C4-2B (cell line): Measurements from ENCODE around the gene VCAN.

ENCODE experiments used
- H3K27ac ChIP-seq: fragments of 450-650 bp; 2 replicates; pipeline ENCODE4 v1.5.1; 2017
- ZFX ChIP-seq: fragments of 450-650 bp; IDR thresholded peaks from 2 replicates; pipeline ENCODE4 v1.6.1; 2017
- TF ChIP-seq, protein P1 (sequence below): fragments of 450-650 bp; conservative IDR thresholded peaks from 2 replicates; pipeline ENCODE4 v1.5.1; 2017; ENCODE audit warnings: mild to moderate bottlenecking

Gene VCAN

DNA sequence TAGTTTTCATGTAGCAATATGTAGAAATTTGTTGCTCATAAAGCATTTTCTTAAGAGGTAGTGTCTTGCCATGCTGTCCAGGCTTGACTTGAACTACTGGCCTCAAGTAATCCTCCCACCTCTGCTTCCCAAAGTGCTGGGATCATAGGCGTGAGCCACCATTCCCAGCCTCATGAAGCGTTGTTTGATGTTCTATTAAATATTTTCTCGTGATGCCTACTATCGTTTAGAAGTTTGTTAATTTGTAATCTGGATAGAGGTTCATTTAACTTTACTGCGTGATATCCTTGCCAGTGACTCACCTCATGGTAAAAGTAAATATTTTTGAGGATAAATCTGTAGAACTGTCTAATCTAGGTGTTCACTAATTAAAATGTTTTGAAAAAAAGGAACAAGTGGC, 82.6 kb downstream of the VCAN start:
- no peak for TF ChIP-seq ZFX
- TF ChIP-seq, protein P1, sequence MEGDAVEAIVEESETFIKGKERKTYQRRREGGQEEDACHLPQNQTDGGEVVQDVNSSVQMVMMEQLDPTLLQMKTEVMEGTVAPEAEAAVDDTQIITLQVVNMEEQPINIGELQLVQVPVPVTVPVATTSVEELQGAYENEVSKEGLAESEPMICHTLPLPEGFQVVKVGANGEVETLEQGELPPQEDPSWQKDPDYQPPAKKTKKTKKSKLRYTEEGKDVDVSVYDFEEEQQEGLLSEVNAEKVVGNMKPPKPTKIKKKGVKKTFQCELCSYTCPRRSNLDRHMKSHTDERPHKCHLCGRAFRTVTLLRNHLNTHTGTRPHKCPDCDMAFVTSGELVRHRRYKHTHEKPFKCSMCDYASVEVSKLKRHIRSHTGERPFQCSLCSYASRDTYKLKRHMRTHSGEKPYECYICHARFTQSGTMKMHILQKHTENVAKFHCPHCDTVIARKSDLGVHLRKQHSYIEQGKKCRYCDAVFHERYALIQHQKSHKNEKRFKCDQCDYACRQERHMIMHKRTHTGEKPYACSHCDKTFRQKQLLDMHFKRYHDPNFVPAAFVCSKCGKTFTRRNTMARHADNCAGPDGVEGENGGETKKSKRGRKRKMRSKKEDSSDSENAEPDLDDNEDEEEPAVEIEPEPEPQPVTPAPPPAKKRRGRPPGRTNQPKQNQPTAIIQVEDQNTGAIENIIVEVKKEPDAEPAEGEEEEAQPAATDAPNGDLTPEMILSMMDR = no peak
- H3K27ac ChIP-seq = no peak overlapping the region

DNA sequence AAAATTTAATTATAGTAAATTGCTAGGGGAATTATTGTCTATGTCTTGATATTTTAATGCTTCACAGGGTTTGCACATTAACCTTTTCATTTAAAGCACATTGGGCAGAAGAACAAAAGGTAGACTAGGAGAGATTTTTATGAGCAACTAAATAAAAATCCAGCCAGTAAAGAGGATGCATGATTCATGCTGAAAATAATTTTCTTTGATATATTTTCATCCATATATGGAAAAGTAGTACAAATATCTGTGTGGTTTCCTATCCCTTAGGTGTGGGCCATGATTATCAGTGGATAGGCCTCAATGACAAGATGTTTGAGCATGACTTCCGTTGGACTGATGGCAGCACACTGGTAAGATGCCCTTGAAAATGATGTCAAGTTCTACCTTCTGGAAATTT, 83.1 kb downstream of the VCAN start:
- no peak overlapping the region for H3K27ac ChIP-seq
- no peak for TF ChIP-seq ZFX
- TF ChIP-seq, protein P1 = no peak

DNA sequence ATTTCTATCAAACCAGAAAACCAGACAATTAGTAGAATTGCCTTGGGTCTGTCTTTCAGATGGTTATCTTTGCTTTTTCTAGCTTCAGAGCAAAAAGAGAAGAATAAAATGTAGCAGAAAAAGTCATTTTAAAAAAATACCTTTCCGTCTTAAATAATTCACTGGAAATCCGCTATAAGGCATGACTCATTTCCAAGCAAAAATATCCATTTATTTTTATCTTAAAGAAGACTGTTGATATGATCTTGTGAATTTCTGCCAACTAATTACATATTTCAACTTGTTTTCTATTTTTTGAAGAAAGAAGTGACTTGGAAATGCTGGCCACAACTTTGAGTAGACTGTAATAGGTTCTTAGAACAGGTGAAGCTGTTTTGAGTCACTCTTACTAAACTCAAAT, 83.7 kb downstream of the VCAN start:
- no peak overlapping the region for H3K27ac ChIP-seq
- TF ChIP-seq, protein P1 = no peak
- no peak for TF ChIP-seq ZFX

DNA sequence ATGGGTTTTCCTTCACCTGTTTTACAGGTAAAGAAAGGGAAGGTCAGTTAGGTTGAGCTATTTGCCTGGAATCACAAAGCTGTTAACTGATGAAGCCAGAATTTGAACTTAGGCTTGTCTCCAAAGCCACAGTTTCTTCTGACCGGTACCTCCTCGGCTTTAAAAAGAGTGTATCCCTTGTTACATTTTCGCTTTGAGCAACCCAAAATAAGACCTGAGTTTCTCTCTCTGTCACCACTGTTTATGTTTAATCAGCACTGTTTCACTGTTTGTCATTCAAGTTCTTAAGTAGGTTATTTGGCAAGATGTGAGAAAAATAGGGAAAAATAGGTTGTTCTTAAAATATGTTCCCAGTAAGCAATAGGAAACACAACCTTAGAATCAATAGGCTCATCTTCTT, 84.6 kb downstream of the VCAN start:
- no peak overlapping the region for H3K27ac ChIP-seq
- TF ChIP-seq, protein P1 = no peak
- TF ChIP-seq ZFX = no peak

DNA sequence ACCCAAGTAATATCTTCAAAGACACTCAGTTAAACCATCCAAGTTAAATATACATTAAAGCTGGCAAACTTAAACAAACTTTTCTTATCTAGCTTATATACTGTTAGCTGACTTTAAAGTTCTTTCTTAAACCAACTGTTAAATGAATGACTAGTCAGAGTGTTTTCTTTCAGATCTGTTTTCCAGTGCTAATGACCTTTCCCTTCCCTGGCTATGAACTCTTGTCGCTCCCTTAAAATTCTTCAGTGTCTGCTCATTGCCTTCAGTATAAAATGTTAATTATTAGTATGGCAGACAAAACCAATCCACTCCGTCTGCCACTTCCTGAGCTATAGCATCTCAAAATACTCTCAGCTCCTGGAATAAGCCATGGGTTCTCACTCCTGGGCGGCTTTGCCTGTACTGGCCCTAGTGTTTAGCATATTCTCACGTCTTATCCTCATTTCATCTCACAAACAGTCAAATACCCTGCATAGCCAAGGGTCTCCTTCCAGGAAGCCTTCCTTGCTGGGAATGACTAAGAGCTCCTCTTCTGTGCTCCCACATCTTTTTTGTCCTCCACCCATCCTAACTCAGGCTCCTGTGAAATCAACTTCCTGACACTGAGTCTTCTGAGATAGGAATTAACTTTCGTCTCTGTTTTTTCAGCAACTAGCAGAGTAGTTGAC, 87.7 kb downstream of the VCAN start:
- TF ChIP-seq, protein P1 = no peak
- TF ChIP-seq ZFX = no peak

DNA sequence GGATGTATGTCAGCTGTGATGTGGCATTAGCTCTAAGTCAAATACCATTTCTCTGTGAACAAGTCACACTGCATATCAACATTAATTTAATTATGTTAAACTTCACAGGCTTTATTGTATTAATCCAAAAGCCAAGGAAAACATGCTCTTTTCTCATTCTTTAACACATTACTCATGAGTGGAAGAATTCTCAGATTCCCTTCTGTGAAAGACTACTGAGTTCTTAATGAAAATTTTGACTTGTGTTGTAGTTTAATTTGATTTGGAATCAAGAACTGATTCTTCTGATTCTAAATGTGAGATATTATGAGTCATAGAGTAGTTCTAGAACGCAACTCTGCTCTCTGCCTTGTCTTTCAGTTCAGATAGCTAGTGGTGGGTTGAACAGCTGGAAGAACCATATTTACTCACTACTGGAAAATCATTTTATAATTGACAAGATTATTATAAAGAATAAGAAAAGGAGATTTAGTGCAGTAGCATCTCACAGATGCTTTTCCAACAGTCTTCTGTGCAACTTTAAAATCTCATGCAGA, 90.6 kb downstream of the VCAN start:
- TF ChIP-seq, protein P1 = no peak
- TF ChIP-seq ZFX = no peak

More for the DNA sequence above, 87.7 kb downstream of the VCAN start:
- no peak overlapping the region for H3K27ac ChIP-seq

DNA sequence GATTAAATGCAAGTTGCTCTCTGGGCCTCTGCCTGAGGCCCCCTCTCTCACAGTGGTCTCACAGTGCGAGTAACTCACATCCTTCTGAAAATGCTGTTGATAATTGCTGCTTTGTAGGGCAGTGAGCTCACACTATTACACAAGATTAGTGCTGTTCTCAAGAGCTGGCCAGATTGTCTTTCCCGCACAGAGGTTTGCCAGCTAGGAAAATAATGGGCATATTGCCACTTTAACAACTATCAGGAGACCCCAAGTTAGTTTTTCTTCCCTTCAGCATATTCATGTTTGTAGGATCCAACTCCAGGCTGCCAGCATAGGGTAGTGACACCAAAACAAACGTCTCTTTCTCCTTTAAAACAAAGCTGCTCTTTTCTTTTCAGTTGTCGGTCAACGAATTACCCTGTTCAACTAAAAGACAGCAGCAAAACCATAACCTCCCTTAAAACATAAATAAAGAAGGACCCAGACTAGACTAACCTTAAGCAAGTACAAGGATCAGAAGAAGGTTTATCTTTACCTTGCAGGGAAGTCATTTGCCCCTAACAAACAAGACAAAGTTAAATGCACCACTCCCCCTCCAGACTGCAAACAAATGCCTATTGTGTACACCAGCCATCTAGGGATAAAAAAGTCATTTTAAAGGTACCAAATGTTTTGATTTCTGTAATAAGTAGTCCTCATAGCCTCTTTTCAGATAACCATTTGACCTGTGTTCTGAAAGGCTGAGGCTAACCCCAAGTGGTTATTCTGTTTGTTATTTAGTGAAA, 91.4 kb downstream of the VCAN start:
- H3K27ac ChIP-seq = no peak overlapping the region

More for the DNA sequence above, 90.6 kb downstream of the VCAN start:
- no peak overlapping the region for H3K27ac ChIP-seq

More for the DNA sequence above, 91.4 kb downstream of the VCAN start:
- no peak for TF ChIP-seq ZFX
- TF ChIP-seq, protein P1 = no peak
